ENCODE measurements around the gene SEMA7A. TPM values are rescaled to one million over a fixed set of nuclear protein-coding genes. Genes with fewer than 3 reads are reported as not detected.
A peak's percentile ranks its signal among the peaks of the same experiment; 100 is the strongest.
"Not testable (repeated sequence)": the region's sequence is repeated elsewhere in the genome, so short reads cannot be mapped to it uniquely, and the experiment has no call there.

The SEMA7A gene, protein sequence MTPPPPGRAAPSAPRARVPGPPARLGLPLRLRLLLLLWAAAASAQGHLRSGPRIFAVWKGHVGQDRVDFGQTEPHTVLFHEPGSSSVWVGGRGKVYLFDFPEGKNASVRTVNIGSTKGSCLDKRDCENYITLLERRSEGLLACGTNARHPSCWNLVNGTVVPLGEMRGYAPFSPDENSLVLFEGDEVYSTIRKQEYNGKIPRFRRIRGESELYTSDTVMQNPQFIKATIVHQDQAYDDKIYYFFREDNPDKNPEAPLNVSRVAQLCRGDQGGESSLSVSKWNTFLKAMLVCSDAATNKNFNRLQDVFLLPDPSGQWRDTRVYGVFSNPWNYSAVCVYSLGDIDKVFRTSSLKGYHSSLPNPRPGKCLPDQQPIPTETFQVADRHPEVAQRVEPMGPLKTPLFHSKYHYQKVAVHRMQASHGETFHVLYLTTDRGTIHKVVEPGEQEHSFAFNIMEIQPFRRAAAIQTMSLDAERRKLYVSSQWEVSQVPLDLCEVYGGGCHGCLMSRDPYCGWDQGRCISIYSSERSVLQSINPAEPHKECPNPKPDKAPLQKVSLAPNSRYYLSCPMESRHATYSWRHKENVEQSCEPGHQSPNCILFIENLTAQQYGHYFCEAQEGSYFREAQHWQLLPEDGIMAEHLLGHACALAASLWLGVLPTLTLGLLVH
- total RNA-seq, result 10 to 100 TPM; 47.8 to 53.6 TPM

- Mint-ChIP-seq H3K9me3 (no peaks in the 10 kb centered on the region), H3K27ac (peak within 1 kb of the TSS; percentile 81 to 82), H3K36me3 (peaks cover 19 to 26% of the 10 kb centered on the region in 2 donors)
- DNase-seq (ENCODE audit: low spot score in 2 of 2) (peak; percentile 83 to 89), ATAC-seq (peak; percentile 83 to 93)
Measured at GRCh38 chr15:74433592-74434262, at the start of gene SEMA7A. Gene SEMA7A (minus strand): TSS chr15:74433958. CDS start chr15:74433918, 40 bp downstream.

DNA sequence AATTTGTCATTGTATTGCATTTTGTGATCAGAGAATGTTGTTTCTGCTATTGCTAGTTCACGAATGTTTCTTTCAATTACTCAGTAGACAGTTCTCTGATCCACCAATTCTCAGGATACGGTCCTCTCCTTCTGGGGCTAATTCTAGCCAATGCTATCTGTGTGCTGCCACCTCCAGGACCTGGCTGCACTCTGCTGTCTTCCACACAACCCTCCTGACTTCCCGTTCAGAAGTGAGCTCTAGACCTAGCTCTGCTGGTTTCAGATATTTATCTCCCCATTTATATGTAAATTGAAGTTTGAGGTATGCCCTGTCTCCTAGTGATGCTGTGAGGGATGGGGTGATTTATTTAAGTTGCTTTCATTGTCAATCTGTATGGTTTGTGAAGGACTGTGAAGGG lies 48.9 kb upstream of the SEMA7A start:
- H3K9me3 Mint-ChIP-seq, result no peaks in the 10 kb centered on the region
- H3K27ac Mint-ChIP-seq, result no peak overlapping the region
- ATAC-seq (no peak), DNase-seq (ENCODE audit: low spot score in 2 of 2) (no peak)
- H3K36me3 Mint-ChIP-seq, result peaks cover 4 to 8% of the 10 kb centered on the region in 2 donors

DNA sequence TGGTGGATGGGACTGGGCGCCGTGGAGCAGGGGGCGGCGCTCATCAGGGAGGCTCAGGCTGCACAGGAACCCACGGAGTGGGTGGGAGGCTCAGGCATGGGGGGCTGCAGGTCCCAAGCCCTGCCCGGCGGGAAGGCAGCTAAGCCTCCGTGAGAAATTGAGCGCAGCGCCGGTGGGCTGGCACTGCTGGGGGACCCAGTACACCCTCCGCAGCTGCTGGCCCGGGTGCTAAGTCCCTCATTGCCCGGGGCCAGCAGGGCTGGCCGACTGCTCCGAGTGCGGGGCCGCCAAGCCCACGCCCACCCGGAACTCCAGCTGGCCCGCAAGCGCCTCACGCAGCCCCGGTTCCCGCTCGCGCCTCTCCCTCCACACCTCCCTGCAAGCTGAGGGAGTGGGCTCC lies 46.6 kb upstream of the SEMA7A start:
- not testable (repeated sequence) for H3K36me3 Mint-ChIP-seq; DNase-seq (ENCODE audit: low spot score in 2 of 2); H3K9me3 Mint-ChIP-seq; ATAC-seq; H3K27ac Mint-ChIP-seq

DNA sequence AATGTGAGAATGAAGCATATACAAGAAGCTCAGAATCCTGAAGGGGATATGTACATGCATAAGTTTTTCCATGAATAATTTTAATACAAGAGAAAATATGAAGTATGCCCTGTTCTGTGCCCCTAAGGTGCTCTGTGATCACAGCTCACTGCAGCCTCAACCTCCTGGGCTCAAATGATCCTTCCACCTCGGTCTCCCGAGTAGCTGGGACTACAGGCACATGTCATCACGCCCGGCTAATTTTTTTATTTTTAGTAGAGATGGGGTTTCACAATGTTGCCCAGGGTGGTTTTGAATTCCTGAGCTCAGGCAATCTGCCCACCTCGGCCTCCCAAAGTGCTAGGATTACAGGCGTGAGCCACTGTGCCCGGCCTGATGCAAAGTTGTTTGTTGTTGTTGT lies 37.9 kb upstream of the SEMA7A start:
- H3K27ac Mint-ChIP-seq; ATAC-seq; H3K9me3 Mint-ChIP-seq; DNase-seq (ENCODE audit: low spot score in 2 of 2): not testable (repeated sequence)
- H3K36me3 Mint-ChIP-seq, result peaks cover 12 to 13% of the 10 kb centered on the region in 2 donors

DNA sequence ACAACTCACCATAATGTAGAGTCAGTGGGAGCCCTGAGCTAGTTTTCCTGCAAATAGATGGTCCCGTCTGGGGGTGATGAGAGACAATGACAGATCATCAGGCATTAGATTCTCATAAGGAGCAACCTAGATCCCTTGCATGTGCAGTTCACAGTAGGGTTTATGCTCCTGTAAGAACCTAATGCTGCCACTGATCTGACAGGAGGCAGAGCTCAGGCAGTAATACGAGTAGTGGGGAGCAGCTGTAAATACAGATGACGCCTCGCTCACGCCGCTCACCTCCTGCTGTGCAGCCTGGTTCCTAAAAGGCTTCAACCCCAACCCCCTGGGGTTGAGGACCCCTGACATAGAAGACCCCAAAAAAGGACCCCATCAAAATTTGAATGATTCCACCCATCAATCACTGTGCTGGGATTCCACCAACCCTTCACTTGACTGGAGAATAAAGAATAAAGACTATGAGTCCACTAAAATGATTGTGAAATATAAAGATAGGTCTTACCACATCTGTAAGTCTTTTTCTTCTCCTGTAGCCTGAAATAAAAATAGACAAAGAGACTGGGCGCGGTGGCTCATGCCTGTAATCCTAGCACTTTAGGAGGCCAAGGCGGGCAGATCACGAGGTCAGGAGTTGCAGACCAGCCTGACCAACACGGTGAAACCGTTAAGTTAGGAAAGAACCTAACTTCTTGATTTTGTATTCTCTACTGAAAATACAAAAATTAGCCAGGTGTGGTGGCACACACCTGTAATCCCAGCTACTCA lies 37.1 kb upstream of the SEMA7A start:
- H3K9me3 Mint-ChIP-seq, result no peaks in the 10 kb centered on the region
- ATAC-seq, result no peak
- H3K27ac Mint-ChIP-seq, result no peak overlapping the region
- peaks cover 12 to 13% of the 10 kb centered on the region in 2 donors for H3K36me3 Mint-ChIP-seq
- DNase-seq (ENCODE audit: low spot score in 2 of 2), result no peak

- H3K9me3 Mint-ChIP-seq, result peaks cover 0 to 8% of the 10 kb centered on the region in 2 donors
- no peak overlapping the region for H3K27ac Mint-ChIP-seq
- H3K36me3 Mint-ChIP-seq, result peaks cover 12 to 23% of the 10 kb centered on the region in 2 donors
- no peak for DNase-seq (ENCODE audit: low spot score in 2 of 2)
- ATAC-seq, result no peak
Measured at GRCh38 chr15:74468341-74469032, 34.7 kb upstream of the SEMA7A start.

- Mint-ChIP-seq H3K27ac (no peak overlapping the region), H3K36me3 (peaks cover 15 to 32% of the 10 kb centered on the region in 2 donors), H3K9me3 (peaks cover 0 to 11% of the 10 kb centered on the region in 2 donors)
- DNase-seq (ENCODE audit: low spot score in 2 of 2) (no peak), ATAC-seq (no peak)
Measured at GRCh38 chr15:74466570-74466969, 32.8 kb upstream of the SEMA7A start.

- Mint-ChIP-seq H3K36me3 (peaks cover 20 to 30% of the 10 kb centered on the region in 2 donors), H3K27ac (peak overlapping the region in 1 of 2 donors; percentile 66), H3K9me3 (peaks cover 0 to 11% of the 10 kb centered on the region in 2 donors)
- ATAC-seq, result no peak
- no peak for DNase-seq (ENCODE audit: low spot score in 2 of 2)
Measured at GRCh38 chr15:74464897-74465296, 31.1 kb upstream of the SEMA7A start.

GRCh38 chr15:74464216-74464615 lies 30.5 kb upstream of the SEMA7A start:
- H3K9me3 Mint-ChIP-seq, result peaks cover 0 to 11% of the 10 kb centered on the region in 2 donors
- DNase-seq (ENCODE audit: low spot score in 2 of 2) (no peak), ATAC-seq (no peak)
- H3K36me3 Mint-ChIP-seq, result peaks cover 18 to 29% of the 10 kb centered on the region in 2 donors
- peak overlapping the region; percentile 5 to 6 for H3K27ac Mint-ChIP-seq

GRCh38 chr15:74463634-74464033 lies 29.9 kb upstream of the SEMA7A start:
- ATAC-seq (no peak), DNase-seq (ENCODE audit: low spot score in 2 of 2) (no peak)
- Mint-ChIP-seq H3K36me3 (peaks cover 13 to 29% of the 10 kb centered on the region in 2 donors), H3K27ac (no peak overlapping the region), H3K9me3 (peaks cover 0 to 11% of the 10 kb centered on the region in 2 donors)

GRCh38 chr15:74461847-74462511 lies 28.2 kb upstream of the SEMA7A start:
- Mint-ChIP-seq H3K9me3 (peaks cover 0 to 11% of the 10 kb centered on the region in 2 donors), H3K36me3 (peaks cover 12 to 29% of the 10 kb centered on the region in 2 donors), H3K27ac (peak overlapping the region; percentile 97 to 98)
- ATAC-seq (no peak), DNase-seq (ENCODE audit: low spot score in 2 of 2) (no peak)

- Mint-ChIP-seq H3K27ac (peak within 1 kb of the TSS; percentile 97 to 98), H3K36me3 (peaks cover 12 to 29% of the 10 kb centered on the region in 2 donors)
Measured at GRCh38 chr15:74460871-74461846, 27.4 kb upstream of the SEMA7A start, which contains the start of gene UBL7. Gene UBL7 (minus strand): TSS chr15:74461160. CDS start chr15:74458867, 2,293 bp downstream.

DNA sequence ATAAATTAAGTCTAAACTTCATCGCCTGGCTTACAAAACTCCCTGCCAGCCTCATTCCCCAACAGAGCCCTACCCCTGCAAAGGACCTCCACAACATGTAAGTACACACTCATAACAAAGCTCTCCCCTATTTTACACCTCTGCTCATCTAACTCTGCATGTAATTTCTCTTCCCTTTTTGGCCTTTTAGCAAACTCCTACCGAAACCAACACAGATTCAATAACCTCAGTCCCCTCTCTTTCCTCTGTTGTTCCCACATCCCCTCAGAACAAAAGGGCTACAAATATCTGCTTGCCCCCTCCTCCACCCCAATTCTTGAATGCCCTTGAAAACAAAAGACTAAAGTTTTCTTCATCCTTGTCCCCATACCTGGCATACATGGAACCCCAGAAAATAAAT lies 26.5 kb upstream of the SEMA7A start:
- DNase-seq (ENCODE audit: low spot score in 2 of 2), result no peak
- Mint-ChIP-seq H3K36me3 (peaks cover 13 to 29% of the 10 kb centered on the region in 2 donors), H3K9me3 (peaks cover 0 to 11% of the 10 kb centered on the region in 2 donors), H3K27ac (peak overlapping the region; percentile 78 to 98)
- no peak for ATAC-seq

More at GRCh38 chr15:74460871-74461846, 27.4 kb upstream of the SEMA7A start, which contains the start of gene UBL7:
- peaks cover 0 to 11% of the 10 kb centered on the region in 2 donors for H3K9me3 Mint-ChIP-seq
- ATAC-seq (peak; percentile 96), DNase-seq (ENCODE audit: low spot score in 2 of 2) (peak; percentile 96 to 97)

DNA sequence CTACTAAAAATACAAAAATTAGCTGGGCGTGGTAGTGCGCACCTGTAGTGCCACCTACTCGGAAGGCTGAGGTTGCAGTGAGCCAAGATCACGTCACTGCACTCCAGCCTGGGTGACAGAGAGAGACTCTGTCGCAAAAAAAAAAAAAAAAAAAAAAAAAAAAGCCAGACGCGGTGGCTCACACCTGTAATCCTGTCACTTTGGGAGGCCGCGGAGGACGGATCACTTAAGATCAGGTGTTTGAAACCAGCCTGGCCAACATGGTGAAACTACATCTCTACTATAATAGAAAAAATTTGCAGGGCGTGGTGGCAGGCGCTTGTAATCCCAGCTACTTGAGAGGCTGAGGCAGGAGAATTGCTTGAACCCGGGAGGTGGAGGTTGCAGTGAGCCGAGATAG lies 26.0 kb upstream of the SEMA7A start:
- not testable (repeated sequence) for ATAC-seq; DNase-seq (ENCODE audit: low spot score in 2 of 2)
- peaks cover 18 to 29% of the 10 kb centered on the region in 2 donors for H3K36me3 Mint-ChIP-seq
- peaks cover 0 to 11% of the 10 kb centered on the region in 2 donors for H3K9me3 Mint-ChIP-seq
- H3K27ac Mint-ChIP-seq, result peak overlapping the region in 1 of 2 donors; percentile 98
